Measurements from ENCODE around the gene PTPDC1.

Gene PTPDC1

GRCh38 chr9:94084314-94084713 lies at the start of gene PTPDC1:
PTPDC1 (plus strand) TSS chr9:94084464; CDS start chr9:94084531, 67 bp downstream.
- FAIRE-seq: no peak
- DNase-seq (ENCODE audit: low spot score): peak; percentile 31

- FAIRE-seq (no peak), DNase-seq (ENCODE audit: low spot score) (no peak)
Observed at GRCh38 chr9:94034511-94034910, 49.8 kb upstream of the PTPDC1 start.

- DNase-seq (ENCODE audit: low spot score): no peak
- no peak for FAIRE-seq
Observed at GRCh38 chr9:94039786-94040185, 44.5 kb upstream of the PTPDC1 start.

- FAIRE-seq (no peak), DNase-seq (ENCODE audit: low spot score) (no peak)
Observed at GRCh38 chr9:94042516-94043360, 41.5 kb upstream of the PTPDC1 start.

- no peak for DNase-seq (ENCODE audit: low spot score)
- FAIRE-seq: no peak
Observed at GRCh38 chr9:94054716-94055115, 29.5 kb upstream of the PTPDC1 start.

- DNase-seq (ENCODE audit: low spot score): no peak
- FAIRE-seq: no peak
Observed at GRCh38 chr9:94056442-94056974, 27.8 kb upstream of the PTPDC1 start.

- DNase-seq (ENCODE audit: low spot score): no peak
Observed at GRCh38 chr9:94057918-94058317, 26.3 kb upstream of the PTPDC1 start.

GRCh38 chr9:94061864-94062263 lies 22.4 kb upstream of the PTPDC1 start:
- FAIRE-seq (no peak), DNase-seq (ENCODE audit: low spot score) (no peak)

More at GRCh38 chr9:94057918-94058317, 26.3 kb upstream of the PTPDC1 start:
- no peak for FAIRE-seq

- DNase-seq (ENCODE audit: low spot score) (peak; percentile 58), FAIRE-seq (peak; percentile 60)
Observed at GRCh38 chr9:94065535-94065961, 18.7 kb upstream of the PTPDC1 start.

- no peak for FAIRE-seq
- no peak for DNase-seq (ENCODE audit: low spot score)
Observed at GRCh38 chr9:94068257-94068656, 16.0 kb upstream of the PTPDC1 start.

GRCh38 chr9:94076557-94076956 lies 7.7 kb upstream of the PTPDC1 start:
- FAIRE-seq (no peak), DNase-seq (ENCODE audit: low spot score) (no peak)

- DNase-seq (ENCODE audit: low spot score) (no peak), FAIRE-seq (no peak)
Observed at GRCh38 chr9:94078086-94078485, 6.2 kb upstream of the PTPDC1 start.

- DNase-seq (ENCODE audit: low spot score): no peak
- FAIRE-seq: no peak
Observed at GRCh38 chr9:94079236-94079635, 5.0 kb upstream of the PTPDC1 start.

- FAIRE-seq: no peak
- DNase-seq (ENCODE audit: low spot score): no peak
Observed at GRCh38 chr9:94080249-94080648, 4.0 kb upstream of the PTPDC1 start.

- FAIRE-seq: no peak
- DNase-seq (ENCODE audit: low spot score): no peak
Observed at GRCh38 chr9:94081435-94081834, 2.8 kb upstream of the PTPDC1 start.

- DNase-seq (ENCODE audit: low spot score): no peak
- no peak for FAIRE-seq
Observed at GRCh38 chr9:94081864-94082463, 2.3 kb upstream of the PTPDC1 start.

GRCh38 chr9:94082553-94082952 lies 1.7 kb upstream of the PTPDC1 start:
- DNase-seq (ENCODE audit: low spot score): no peak
- FAIRE-seq: no peak

GRCh38 chr9:94082956-94083355 lies 1.3 kb upstream of the PTPDC1 start:
- DNase-seq (ENCODE audit: low spot score): no peak
- FAIRE-seq: no peak

- FAIRE-seq (no peak), DNase-seq (ENCODE audit: low spot score) (no peak)
Observed at GRCh38 chr9:94083384-94083783, 880 bp upstream of the PTPDC1 start.

- DNase-seq (ENCODE audit: low spot score) (peak; percentile 62), FAIRE-seq (peak; percentile 46)
Observed at GRCh38 chr9:94085062-94085639, 887 bp downstream of the PTPDC1 start.

- DNase-seq (ENCODE audit: low spot score) (no peak), FAIRE-seq (no peak)
Observed at GRCh38 chr9:94086486-94087345, 2.5 kb downstream of the PTPDC1 start.
